Vagina (tissue), 2 donors: Measurements from ENCODE around the gene LPCAT1. TPM values are rescaled to one million over a fixed set of nuclear protein-coding genes. Genes with fewer than 3 reads are reported as not detected.
A peak's percentile ranks its signal among the peaks of the same experiment; 100 is the strongest.

Source experiments
- DNase-seq, 2 donors: peaks; one replicate each; pipeline ENCODE4 v3.0.0-alpha.2; 2017; ENCODE audit errors: extremely low spot score in 2 of 2
- H3K27ac ChIP-seq: fragments of 200-600 bp; sonication (generic); one replicate; pipeline ENCODE4 v1.5.1; 2019
- H3K27me3 ChIP-seq: fragments of 200-600 bp; sonication (generic); one replicate; pipeline ENCODE4 v1.5.1; 2019
- H3K36me3 ChIP-seq, 2 donors: fragments of 200-600 bp; sonication (generic); one replicate each; pipeline ENCODE4 v1.5.1; 2017 to 2019
- H3K4me1 ChIP-seq: fragments of 200-600 bp; sonication (generic); one replicate; pipeline ENCODE4 v1.5.1; 2019
- H3K4me3 ChIP-seq, 2 donors: fragments of 200-600 bp; sonication (generic); 1 replicate in 1 of 2; 2 replicates in 1 of 2; pipeline ENCODE4 v1.5.1; 2016 to 2019
- H3K9me3 ChIP-seq: fragments of 200-600 bp; sonication (generic); one replicate; pipeline ENCODE4 v1.5.1; 2019
- POLR2A ChIP-seq, 2 donors: fragments of 450-650 bp; IDR thresholded peaks; one replicate each; pipeline ENCODE4 v1.6.1; 2017; ENCODE audit warnings: antibody characterized with exemption in 2 of 2, mild to moderate bottlenecking in 2 of 2, moderate library complexity in 2 of 2
- POLR2AphosphoS5 ChIP-seq, 2 donors: sonication (generic); formaldehyde crosslinking; IDR thresholded peaks; one replicate each; pipeline ENCODE4 v1.9.0; 2017; ENCODE audit warnings: antibody characterized with exemption in 2 of 2, mild to moderate bottlenecking in 2 of 2, low read depth in 1 of 2; ENCODE audit not compliant: insufficient read depth in 1 of 2
- intact Hi-C: fragments of 100-400 bp; cut with DNase I; formaldehyde crosslinking; loops from one replicate; pipeline ENCODE4 v1.15.1; 2023
- total RNA-seq: library from RNA; depleted of rRNA; stranded (reverse); fragments of >200 nt; gene quantifications from one replicate; pipeline ENCODE4 v1.2.3, GENCODE V29; 2016
- TF ChIP-seq, protein P1 (sequence below), 3 experiments: fragments of 450-650 bp in 2 of 3; fragments of 200-600 bp in 1 of 3; sonication (generic) in 1 of 3; IDR thresholded peaks; one replicate each; pipeline ENCODE4 v1.5.1; 2017 to 2019; ENCODE audit warnings: antibody characterized with exemption in 3 of 3, mild to moderate bottlenecking in 2 of 3, moderate library complexity in 2 of 3

LPCAT1 gene
- total RNA-seq, 1 donor from 2014 or later = 29.7 TPM

- Histone ChIP-seq H3K36me3 (peaks cover 0 to 4% of the 10 kb centered on the region in 2 donors), H3K4me3 (no peak overlapping the region), H3K9me3 (no peaks in the 10 kb centered on the region), H3K4me1 (peaks cover 39% of the 10 kb centered on the region), H3K27me3 (no peaks in the 10 kb centered on the region), H3K27ac (no peak overlapping the region)
- TF ChIP-seq, protein P1, sequence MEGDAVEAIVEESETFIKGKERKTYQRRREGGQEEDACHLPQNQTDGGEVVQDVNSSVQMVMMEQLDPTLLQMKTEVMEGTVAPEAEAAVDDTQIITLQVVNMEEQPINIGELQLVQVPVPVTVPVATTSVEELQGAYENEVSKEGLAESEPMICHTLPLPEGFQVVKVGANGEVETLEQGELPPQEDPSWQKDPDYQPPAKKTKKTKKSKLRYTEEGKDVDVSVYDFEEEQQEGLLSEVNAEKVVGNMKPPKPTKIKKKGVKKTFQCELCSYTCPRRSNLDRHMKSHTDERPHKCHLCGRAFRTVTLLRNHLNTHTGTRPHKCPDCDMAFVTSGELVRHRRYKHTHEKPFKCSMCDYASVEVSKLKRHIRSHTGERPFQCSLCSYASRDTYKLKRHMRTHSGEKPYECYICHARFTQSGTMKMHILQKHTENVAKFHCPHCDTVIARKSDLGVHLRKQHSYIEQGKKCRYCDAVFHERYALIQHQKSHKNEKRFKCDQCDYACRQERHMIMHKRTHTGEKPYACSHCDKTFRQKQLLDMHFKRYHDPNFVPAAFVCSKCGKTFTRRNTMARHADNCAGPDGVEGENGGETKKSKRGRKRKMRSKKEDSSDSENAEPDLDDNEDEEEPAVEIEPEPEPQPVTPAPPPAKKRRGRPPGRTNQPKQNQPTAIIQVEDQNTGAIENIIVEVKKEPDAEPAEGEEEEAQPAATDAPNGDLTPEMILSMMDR (IDR thresholded peaks at IDR 0.05) = no peak
- TF ChIP-seq POLR2AphosphoS5 (IDR thresholded peaks at IDR 0.05; ENCODE audit: insufficient read depth in 1 of 2, low read depth in 1 of 2) (no peak), POLR2A (IDR thresholded peaks at IDR 0.05) (no peak)
- DNase-seq = peak; percentile 67 to 70
- intact Hi-C loops = no loop called here
These were observed 4.0 kb downstream of the LPCAT1 start for GRCh38 chr5:1519631-1520210.

DNA sequence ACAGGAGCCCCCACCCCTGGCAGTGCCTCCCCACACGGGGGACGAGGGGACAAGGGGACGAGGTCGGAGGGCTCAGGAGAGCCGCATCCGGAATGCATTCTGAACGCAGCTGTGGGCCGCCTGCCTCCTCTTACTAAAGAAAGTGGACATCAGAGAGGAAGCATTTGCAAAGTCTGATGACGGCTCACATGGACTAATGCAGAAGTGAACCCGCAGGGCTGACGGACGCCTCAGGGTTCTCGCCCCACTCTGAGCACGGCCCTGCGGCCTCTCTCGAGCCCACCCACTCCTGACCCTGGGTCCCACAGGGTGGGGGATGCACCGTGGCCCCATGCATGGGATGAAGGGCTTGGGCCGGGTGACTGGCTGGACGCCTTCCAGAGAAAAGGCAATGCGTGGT lies 5.9 kb downstream of the LPCAT1 start:
- peak; percentile 37 to 72 for DNase-seq

DNA sequence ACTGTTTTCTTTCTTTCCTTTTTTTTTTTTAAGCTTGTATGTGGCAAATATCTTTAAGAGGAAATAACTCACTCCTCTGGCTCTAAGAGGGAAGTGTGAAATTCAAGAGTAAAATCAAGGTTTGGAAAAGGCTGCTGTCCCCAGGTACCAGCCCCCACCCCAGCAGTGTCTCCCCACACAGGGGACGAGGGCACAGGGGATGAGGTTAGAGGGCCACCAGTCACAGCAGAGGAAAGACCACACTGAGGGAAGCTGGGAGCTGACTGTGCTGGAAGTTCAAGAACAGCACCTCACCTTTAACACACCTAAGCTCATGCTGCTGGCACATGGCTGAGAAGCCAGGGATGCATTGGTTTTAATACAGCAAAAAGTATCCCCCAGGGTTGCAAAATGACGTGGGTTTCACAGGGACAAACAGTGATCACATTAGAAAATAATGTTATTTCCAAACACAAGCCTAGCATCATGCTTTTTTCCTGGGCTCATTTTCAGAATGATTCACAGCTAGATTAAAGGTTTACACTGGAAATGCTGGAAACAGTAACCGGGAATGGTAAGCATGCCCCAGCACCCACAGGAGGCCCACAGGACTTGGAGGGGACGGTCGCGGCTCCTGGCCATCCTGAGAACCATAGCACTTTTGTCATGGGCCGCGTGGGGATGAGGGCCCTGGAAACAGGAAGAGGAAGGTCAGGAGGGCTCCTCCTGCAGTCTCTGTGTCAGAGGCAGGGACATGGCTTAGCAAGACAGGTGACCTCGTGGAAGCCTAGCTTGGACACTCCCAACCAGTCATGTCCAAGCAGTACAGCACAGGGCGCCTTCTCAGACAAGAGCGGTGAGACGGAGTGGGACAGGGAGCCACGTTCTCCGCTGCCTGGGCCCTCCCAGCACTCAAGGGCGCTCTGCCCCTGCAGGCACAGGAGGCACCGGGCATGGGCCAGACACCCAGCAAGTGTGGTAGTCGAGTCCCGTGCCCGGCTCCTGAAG lies 6.9 kb downstream of the LPCAT1 start:
- no peak overlapping the region for H3K27ac ChIP-seq
- peak; percentile 86 to 95 for DNase-seq
- no peak overlapping the region for H3K4me3 ChIP-seq
- H3K9me3 ChIP-seq = no peaks in the 10 kb centered on the region
- peaks cover 0 to 4% of the 10 kb centered on the region in 2 donors for H3K36me3 ChIP-seq
- peaks cover 21% of the 10 kb centered on the region for H3K4me1 ChIP-seq
- no peaks in the 10 kb centered on the region for H3K27me3 ChIP-seq
- intact Hi-C loops = no loop called here
- TF ChIP-seq POLR2AphosphoS5 (IDR thresholded peaks at IDR 0.05; ENCODE audit: insufficient read depth in 1 of 2, low read depth in 1 of 2) (no peak), POLR2A (IDR thresholded peaks at IDR 0.05) (no peak)
- TF ChIP-seq, protein P1 (IDR thresholded peaks at IDR 0.05) = no peak

More for the DNA sequence above, 5.9 kb downstream of the LPCAT1 start:
- Histone ChIP-seq H3K9me3 (no peaks in the 10 kb centered on the region), H3K36me3 (peaks cover 0 to 4% of the 10 kb centered on the region in 2 donors), H3K27me3 (no peaks in the 10 kb centered on the region), H3K4me3 (no peak overlapping the region), H3K4me1 (peaks cover 31% of the 10 kb centered on the region), H3K27ac (no peak overlapping the region)
- intact Hi-C loops = no loop called here
- TF ChIP-seq, protein P1 (IDR thresholded peaks at IDR 0.05) = no peak
- no peak for TF ChIP-seq POLR2A (IDR thresholded peaks at IDR 0.05)
- no peak for TF ChIP-seq POLR2AphosphoS5 (IDR thresholded peaks at IDR 0.05; ENCODE audit: insufficient read depth in 1 of 2, low read depth in 1 of 2)

- TF ChIP-seq, protein P1 (IDR thresholded peaks at IDR 0.05) = no peak
- no peak for TF ChIP-seq POLR2A (IDR thresholded peaks at IDR 0.05)
- no peak for TF ChIP-seq POLR2AphosphoS5 (IDR thresholded peaks at IDR 0.05; ENCODE audit: insufficient read depth in 1 of 2, low read depth in 1 of 2)
- peaks cover 14% of the 10 kb centered on the region for H3K4me1 ChIP-seq
- peak; percentile 71 to 95 for DNase-seq
- no peak overlapping the region for H3K27ac ChIP-seq
- no peak overlapping the region for H3K4me3 ChIP-seq
- H3K27me3 ChIP-seq = no peaks in the 10 kb centered on the region
- no peaks in the 10 kb centered on the region for H3K9me3 ChIP-seq
- H3K36me3 ChIP-seq = peaks cover 0 to 4% of the 10 kb centered on the region in 2 donors
- intact Hi-C loops = no loop called here
These were observed 7.7 kb downstream of the LPCAT1 start for GRCh38 chr5:1515921-1516571.
